Kasumi-1 (cell line): ENCODE results near the gene OLFM1.
"Not testable (repeated sequence)": the region's sequence is repeated elsewhere in the genome, so short reads cannot be mapped to it uniquely, and the experiment has no call there.

Source experiments
- DNase-seq, 2 experiments: peaks; one replicate each; lab custom pipeline; 2025; lab: John Stamatoyannopoulos, UW

The OLFM1 gene

DNA sequence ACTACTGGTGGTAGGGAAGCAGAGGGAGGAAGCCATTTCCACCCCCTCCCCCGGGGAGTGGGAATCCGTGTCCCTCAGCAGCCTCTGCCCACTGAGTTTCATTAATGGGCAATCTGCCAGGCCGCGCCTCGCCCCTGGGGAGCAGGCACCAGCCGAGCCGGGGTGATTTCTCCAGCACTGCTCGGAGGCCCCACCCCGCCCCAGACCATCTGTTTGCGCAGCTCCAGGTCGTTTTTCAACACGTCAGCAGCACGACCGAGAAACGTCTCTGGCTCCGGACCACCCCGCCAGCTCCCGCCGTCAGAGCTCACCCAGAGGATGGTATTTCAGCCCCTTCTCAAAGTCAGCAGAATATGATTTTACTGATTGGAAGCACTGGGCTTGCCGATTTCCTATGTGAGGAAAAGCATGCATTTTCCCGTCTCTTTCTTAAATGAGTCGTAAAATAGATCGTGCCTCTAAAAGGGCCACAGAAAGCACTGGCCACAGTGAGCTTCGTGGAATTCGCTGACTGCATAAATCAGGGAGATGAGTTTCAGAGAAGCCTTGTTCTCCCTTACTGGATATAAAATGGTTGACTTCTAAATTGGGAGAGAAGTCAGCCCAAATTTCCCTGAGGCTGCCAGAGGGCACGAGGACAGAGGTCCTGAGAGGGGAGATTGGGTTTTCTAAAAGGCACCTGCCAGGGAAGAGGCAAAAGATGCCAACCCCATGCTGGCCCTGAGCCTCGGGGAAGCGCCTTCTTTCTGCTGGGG lies 47.0 kb downstream of the OLFM1 start:
- DNase-seq: no peak

DNA sequence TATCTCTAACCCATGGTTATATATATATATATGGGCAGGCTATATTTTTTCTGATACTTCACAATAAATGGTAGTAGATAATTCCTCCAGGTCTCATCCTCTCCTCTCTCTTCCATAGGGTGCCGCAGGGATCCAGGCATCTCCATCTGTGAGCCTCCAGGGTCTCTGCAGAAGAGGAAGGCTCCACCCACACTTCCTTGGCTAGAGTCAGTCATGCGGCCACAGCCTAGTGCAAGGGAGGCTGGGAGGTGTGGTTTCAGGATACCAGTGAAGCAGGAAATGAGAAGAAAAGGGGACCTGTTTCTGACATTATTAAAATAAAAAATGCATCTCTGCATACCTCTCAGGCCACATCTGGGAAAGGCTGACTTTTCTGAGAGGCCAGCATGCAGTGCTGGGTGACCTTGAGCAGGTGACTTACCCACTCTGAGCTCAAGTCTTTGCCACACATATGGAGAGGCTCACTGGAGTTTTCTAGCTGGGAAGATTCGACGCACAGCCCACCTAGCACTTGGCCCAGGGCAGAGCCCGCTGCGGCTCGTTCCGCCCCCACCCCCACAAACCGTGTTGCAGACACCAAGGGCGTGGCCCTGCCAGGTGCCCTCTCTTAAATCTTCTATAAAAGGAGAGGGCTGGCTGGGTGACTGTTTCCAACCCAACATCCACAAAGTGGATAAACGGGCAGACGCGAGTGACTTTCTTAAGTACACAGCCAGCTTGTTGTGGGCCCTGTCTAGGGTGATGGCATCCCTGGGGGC lies 47.9 kb downstream of the OLFM1 start:
- DNase-seq: no peak

DNA sequence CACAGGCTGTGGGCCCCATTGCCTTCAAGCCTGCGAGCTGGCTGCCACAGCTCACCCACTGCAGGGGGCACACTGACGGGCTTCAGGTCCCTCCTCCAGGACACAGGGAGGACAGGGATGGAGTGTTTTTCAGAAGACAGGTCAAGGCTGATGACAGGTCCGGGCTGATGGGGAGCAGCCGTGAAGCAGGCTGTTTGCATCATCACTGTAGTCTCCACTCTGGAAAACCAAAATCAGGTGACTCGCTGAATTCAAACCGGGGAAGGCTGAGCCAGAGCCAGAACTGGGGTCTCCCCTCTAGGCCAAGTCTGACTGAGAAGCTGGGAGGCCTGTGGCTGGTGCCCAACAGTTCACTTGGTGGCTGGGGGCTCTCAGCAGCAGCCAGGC lies 48.5 kb downstream of the OLFM1 start:
- no peak for DNase-seq

DNA sequence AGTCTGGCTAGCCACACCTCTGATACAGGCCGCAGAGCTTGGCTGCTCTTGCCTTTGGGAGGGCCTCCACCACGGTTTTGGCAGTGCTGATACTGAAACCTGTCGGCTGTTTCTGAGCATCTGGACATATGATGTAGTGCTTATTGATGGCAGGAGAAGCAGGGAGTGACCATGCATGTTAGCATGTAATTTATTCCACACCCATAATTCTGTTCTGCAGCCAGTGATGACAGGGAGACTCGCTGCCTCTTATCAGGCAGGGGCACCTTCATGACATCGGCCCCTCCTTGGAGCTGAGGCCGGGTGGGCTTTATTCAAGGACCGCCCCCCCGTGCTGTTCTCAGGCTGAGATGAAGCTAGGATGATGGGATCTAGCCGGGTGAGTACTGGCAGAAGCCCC lies 49.0 kb downstream of the OLFM1 start:
- DNase-seq: no peak

DNA sequence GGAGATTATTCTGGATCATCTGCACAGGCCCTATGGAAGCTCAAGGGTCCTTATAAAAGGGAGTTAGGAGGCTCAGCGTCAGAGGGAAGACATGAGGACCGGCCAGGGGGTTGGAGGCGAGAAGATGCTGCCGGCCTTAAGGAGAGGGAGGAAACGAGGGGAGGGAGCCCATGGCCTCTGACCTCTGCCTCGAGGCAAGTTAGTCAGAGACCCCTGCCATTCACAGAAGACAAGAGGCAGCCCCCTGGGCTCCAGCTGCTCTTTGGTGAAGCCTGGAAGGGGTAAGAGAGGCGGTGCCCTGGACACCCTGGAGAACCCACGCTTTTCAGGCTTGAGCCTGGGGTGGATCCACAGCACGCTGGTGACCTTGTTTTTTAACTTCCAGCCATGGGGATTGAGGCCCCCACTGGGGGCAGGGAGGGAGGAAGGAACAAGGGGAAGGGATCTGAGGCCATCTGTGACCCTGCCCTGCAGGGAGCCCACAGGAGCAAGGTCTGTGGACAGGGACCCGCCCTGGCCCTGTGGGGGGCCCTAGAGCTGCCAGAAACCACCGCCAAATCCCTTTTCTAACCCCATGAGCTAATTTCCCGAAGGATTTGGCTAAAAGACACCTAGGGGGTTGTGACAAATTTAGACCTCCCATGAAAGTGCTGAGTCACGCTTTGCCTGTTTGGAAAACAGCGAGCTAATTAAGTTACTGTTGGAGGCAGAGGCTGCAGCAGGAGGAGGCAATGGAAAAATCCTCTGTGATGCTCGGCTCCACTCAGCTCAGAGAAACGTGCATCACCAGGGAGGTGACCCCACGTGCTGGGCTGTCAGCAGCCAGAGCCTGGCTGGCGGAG lies 49.7 kb downstream of the OLFM1 start:
- no peak for DNase-seq

DNA sequence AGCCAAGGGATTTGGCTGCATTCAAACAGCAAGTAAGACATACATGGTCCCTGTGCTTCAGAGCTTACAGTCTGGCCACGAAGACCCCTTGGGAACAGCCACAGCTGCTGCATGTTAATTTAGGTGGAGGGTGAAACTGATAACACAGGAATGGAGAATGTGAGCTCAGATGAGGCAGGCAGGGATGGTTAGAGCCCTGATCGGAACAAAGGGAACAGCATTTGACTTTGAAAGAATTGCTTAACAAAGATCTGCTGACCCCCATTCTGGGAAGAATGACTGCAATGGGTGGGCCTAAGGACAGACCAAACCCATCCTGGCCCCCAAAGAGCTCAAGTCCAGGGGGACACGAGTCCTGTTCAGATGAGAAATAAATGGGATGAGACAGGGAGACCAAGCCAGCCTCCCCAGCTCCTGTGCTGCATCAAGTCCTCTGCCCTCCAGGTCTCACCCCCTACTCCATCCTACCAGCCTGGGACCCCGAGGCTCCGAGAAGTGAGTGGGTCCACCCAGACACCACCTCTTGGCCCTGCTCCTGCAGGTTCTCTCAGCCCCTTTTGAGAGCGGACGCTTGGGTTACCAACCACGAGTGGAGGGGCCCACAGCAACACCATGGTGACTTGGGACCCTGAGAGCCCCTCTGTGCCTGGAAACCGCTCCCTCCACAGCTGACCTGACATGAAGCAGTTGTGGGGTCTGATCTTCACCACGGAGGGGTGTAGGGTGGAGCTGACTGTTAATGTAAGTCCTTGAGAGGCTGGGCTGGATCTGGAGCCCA lies 50.8 kb downstream of the OLFM1 start:
- DNase-seq: no peak

DNA sequence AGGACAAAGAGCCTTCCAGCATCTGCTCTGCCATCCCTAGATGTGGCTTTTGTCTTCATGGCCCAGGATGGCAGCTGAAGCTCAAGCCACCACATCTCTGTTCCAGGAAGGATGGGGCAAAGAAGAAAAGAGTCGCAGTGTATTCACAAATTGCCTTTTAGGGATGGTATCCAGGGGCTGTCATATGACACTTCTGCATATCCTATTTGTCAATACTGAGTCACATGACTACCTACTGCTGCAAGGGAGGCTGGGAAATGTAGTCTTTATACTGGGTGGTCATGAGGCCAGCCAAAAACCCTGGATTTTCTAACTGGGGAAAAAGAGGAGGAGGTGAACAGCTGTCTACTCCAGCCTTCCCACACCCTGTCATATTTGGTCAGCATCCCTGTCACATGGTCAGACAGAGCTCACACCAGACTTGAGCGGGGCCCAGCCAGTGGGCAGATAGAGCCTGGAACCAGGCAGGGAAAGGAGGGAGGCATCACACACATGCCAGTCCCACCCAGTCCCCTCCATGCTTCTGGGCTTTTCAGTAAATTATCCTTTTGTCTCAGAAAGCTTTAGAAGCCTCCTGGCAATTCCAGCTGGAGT lies 52.0 kb downstream of the OLFM1 start:
- no peak for DNase-seq

DNA sequence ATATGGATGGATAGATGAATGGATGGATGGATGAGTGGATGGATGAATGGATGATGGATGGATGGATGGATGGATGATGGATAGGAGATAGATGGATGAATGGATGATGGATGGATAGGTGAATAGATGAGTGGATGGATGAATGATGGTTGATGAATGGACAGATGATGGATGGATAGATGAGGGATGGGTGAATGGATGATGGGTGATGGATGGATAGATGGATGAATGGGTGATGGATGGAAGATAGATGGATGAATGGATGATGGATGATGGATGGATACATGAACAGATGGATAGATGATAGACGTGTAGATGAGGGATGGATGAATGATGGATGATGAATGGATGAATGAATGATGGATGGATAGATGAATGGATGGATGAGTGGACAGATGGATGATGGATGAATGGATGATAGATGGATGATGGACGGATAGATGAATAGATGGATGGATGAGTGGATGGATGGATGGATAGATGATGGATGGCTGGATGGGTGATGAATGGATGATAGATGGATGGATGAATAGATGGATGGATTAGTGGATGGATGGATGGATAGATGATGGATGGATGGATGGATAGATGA lies 53.8 kb downstream of the OLFM1 start:
- DNase-seq: no peak

DNA sequence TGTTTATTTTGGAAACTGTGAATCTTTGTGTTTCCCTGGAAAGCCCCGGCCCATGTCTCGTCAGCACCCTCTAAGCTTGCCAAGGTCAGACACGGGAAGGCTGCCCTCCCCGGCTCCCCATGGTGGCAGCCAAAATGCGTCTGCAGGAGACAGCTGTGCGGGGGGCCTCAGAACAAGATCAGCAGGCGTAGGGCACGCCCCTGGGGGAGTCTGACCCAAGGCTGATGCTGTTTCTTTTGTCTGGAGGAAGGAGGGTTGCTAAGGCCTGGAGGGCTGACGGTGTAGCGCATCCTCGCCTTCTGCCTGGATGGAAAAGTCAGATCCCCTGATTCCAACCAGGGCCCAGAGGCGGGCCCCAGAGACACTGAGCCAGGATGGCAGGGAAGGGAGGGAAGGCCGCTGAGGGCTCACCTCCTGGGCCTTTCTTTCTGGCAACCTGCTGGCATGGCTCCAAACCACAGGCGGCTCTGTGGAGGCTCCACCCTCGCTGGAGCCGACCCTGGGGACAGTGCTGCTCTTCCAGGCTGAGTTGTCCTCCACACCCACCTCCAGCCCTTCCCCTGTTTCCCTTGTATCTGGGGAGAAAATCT lies 57.2 kb downstream of the OLFM1 start:
- DNase-seq: no peak

DNA sequence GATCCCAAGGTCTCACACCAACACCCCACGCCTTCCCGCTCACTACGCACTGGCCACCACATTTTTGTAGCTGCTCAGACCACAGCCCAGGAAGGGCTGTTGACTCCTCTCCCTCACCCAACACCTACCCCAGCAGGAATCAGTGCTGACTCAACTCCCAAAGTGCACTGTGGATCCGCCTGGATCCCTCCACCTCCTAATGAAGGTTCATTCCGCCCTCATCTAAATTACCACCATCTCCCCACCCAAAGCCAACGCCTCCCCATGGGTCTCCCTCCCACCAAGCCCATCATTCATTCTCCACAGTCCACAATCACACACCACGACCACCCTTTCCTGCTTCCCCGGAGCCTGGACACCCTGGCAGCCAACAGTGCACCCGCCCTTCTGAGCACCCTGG lies 57.8 kb downstream of the OLFM1 start:
- DNase-seq: no peak

DNA sequence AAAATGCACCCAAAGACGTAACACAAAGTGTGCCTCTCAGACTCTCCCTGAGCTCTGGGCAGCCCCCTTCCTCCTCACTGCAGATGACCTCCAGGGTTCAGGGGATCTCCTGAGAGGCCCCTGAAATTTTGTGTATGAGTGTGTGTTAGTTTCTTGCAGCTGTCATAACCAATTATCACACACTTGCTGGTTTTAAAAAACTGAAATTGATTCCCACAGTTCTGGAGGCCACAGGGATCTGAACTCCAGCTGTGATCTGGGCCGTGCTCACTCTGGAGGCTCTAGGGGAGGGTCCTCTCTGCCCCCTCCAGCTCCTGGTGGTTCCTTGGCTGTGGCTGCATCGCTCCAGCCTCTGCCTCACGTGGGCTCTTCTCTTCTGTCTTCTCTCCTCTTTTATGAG lies 58.8 kb downstream of the OLFM1 start:
- DNase-seq: no peak

DNA sequence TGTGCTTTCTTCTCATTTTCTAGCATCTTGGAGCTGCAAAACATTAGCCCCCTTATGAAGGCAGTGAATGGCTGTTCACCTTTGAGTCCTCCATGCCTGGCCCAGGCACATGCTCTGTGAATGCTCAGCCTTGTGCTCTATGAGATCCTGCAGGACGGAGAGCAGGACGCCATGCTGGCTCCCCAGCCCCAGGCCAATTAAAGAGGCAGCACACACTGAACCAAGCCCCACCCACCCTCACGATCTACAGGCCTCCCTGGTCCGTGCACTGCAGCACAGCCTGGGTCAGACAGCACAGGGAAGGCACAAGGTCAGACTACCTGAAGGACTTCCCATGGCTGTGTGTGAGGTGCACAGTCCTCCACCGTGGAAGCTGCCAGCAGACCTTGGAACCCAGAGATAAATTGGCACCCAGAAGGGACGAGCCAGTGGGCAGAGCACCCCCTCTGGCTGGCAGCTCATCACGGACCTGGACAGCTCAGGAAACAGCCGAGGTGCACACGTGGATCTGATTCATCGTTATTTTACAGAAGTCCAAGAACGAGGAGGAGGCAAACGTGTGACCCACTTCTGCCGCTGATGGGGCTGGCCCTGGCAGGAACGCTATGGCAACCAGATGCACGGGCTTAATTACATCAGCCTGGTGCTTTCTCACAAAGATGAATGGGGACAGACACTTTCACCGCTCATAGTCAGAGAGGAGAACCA lies 59.5 kb downstream of the OLFM1 start:
- DNase-seq: no peak

DNA sequence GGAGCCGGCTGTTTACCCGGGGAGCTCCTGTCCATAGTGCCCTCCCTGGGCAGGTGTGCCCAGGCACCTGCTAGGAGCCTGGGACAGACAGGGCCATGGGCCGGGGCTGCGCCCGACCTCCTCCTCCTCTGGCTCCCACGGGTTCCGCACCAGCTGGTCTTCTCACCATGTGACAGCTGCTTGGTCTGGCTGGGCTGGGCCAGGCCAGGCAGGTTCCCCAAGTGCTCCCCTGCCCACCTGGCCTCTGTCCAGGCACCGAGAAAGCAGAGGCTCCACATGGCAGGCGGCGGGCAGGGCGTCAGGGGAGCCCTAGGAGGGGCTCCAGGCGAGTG lies 60.0 kb downstream of the OLFM1 start:
- DNase-seq: no peak

DNA sequence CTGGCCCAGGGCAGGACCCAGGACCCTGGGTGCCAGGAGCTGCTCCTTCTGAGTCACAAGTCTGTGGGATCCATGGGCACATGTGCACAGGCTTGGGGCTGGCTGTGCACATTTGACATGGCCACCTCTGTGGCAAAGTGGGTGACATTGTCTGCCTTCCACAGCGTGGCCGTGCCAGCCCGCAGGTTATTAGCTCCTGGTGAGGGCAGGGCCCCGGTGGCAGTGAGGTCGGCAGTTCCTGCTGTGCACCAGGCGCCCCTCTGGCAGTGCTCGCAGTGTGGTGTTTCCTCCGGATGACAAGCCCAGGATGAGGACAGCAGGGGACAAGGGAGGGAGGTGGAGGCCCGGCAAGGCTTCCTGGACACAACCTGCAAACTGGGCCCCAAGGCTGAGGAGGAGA lies 60.5 kb downstream of the OLFM1 start:
- DNase-seq: no peak

DNA sequence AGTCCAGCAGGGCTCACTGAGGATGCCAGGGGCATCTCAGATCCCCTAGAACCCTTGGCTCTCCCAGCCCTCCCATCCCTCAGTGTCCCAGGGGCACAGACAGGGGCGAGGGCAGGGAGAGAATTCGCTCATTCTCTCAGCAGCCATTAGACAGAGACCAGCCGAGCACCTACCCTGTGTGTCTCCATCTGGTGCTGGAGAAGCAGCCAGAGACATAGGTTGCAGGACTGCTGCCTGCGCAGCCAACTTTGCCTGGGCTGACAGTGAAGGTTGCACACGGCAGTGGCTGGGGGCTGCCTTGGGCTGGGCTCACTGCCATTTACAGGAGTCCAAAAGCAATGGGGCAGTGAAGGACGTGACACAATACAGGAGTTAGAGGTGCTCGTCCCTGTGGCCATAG lies 60.9 kb downstream of the OLFM1 start:
- no peak for DNase-seq

DNA sequence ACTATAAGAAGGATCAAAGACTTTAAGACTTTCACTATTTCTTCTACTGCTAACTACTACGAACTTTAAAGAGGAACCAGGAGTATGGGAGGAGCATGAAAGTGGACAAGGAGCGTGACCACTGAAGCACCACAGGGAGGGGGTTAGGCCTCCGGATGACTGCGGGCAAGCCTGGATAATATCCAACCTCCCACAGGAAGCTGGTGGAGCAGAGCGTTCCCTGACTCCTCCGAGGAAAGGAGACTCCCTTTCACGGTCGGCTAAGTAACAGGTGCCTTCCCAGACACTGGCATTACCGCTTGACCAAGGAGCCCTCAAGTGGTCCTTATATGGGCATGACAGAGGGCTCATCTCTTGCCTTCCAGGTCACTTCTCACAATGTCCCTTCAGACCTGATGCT lies 62.4 kb downstream of the OLFM1 start:
- DNase-seq: not testable (repeated sequence)

DNA sequence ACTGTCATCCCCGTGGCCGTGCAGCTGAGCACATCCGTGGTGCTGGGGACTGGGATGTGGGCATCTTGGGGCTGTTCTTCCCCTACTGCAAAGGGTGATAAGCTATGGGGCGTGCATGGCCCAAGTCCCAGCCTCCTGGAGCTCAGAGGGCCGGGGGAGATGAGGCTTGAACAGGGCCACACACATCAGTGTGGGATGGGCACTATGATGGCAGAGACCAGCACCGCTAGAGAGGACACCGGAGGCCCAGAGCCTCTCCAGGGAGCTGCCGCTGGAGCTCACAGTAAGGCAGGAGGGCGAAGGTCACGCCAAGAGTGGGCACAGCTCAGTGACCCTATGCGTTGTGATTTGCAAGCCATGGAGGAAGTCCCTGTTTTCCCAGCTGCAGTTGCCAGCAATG lies 63.5 kb downstream of the OLFM1 start:
- no peak for DNase-seq

DNA sequence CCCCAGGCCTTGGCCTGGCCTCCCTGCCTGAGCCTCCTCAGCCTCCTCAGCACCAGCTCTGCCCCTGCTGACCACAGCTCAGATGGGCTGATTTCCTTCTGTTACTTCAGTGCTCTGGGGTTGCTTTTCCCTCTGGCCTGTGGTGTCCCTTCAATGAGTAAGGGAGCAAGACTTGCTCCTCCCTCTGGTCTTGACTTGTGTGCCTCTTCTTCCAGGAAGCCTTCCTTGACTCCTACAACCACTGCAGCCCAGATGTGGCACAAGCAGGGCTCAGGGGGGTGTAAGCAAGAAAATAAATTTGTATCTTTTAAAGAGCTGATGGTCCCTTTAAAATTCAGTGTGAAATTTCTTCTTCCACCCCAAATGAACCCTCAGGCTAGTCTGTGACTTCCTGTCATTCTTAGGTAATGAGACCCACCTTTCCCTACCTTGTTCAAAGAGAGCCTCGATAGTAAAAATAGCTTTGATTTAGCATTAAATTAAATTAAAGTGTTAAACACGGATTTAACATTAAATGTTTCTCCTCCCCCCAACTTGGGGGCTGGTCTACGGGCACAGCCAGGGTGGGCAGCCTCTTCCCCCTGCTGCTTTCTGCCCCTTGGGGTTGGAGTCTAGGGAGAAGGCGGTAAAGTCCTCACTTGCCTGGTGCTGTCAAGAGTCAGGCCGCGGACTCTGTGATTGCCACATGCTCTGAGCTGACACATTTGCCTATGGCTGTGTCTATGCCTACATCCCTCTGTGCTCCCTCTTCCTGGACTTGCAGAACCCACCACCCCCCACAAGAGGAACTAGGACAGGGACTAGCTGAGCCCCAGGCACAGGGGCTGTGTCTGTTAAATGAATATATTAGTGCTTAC lies 64.5 kb downstream of the OLFM1 start:
- DNase-seq: no peak

DNA sequence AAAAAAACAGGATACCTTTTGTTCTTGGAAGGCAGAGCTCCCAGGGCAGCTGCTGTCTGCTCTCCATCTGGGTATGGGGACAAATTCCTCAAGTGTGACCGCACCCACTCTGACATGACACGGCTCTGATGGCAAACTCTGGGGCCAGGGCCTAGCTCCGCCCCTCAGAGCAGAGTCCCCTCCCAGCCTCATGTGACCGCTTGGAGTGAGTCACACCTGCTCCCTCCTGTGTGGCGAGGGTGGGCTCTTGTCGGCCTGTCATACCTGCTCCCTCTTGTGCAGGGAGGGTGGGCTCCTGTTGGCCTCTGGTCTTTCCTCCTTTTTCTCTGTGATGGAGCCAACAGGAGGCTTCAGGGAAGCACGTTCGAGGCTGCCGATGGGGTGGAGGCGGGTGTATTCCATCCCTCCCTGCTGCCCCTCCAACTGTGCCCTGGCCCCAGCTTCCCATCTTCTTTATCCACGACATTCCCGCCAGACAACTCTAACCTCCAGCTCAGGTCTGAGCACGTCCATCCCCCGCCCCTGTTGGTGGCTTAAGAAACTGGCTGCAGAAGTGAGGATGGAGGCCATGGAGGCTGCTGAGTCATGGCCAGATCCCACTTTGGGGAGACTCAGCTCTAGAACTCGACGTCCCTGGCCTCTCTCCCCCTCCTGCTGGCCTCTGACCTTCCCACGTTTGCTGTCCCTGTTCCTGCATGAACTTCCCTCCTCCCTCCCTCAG lies 65.3 kb downstream of the OLFM1 start:
- no peak for DNase-seq
